ENCODE data around the gene HNRNPL. TPM values are rescaled to one million over a fixed set of nuclear protein-coding genes. Genes with fewer than 3 reads are reported as not detected.
"Not testable (repeated sequence)": the region's sequence is repeated elsewhere in the genome, so short reads cannot be mapped to it uniquely, and the experiment has no call there.

HNRNPL gene
- total RNA-seq, 8 experiments from 2014 or later = 142 to 378 (median 198) TPM

DNA sequence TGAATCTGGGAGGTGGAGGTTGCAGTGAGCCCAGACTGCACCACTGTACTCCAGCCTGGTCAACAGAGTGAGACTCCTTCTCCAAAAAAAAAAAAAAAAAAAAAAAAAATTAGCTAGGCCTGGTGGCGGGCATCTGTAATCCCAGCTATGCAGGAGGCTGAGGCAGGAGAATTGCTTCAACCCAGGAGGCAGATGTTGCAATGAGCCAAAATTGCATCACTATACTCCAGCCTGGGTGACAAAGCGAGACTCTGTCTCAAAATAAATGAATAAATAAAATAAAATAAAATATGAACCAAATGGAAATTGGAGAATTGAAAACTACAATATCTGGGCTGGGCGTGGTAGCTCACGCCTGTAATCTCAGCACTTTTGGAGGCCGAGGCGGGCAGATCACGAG lies 20.6 kb downstream of the HNRNPL start:
- H3K4me3 ChIP-seq; H3K27ac ChIP-seq; ATAC-seq (replicated peaks in 6 of 8); in situ Hi-C loops (cut with MboI; ENCODE audit: low pct_unique_long_range_greater_than_20kb in 2 of 9, low sequenced_read_pairs in 9 of 9, unreplicated experiment in 9 of 9): not testable (repeated sequence)
- 69 to 100% (median 96%) methylated on average over 1 to 7 of the region's 7 CpGs; no CpG with 5 or more reads in 1 of the 10 experiments for WGBS, 10 experiments
- peaks cover 7 to 14% of the 10 kb centered on the region in 2 donors for H3K4me1 ChIP-seq (replicated peaks in 1 of 2)

GRCh38 chr19:38826856-38827551 lies 22.8 kb downstream of the HNRNPL start:
- WGBS, 10 experiments = 40 to 100% (median 72%) methylated on average over 1 to 5 of the region's 6 CpGs; no CpG with 5 or more reads in 3 of the 10 experiments
- Histone ChIP-seq H3K27ac (no peak overlapping the region), H3K4me1 (replicated peaks in 1 of 2) (peaks cover 5 to 12% of the 10 kb centered on the region in 2 donors), H3K4me3 (no peak overlapping the region)
- in situ Hi-C loops (cut with MboI; ENCODE audit: low pct_unique_long_range_greater_than_20kb in 2 of 9, low sequenced_read_pairs in 9 of 9, unreplicated experiment in 9 of 9) = no loop called here
- ATAC-seq (replicated peaks in 6 of 8) = no peak

GRCh38 chr19:38825936-38826335 lies 23.9 kb downstream of the HNRNPL start:
- H3K4me3 ChIP-seq; H3K4me1 ChIP-seq (replicated peaks in 1 of 2); ATAC-seq (replicated peaks in 6 of 8); in situ Hi-C loops (cut with MboI; ENCODE audit: low pct_unique_long_range_greater_than_20kb in 2 of 9, low sequenced_read_pairs in 9 of 9, unreplicated experiment in 9 of 9); H3K27ac ChIP-seq: not testable (repeated sequence)
- 67 to 100% (median 95%) methylated on average over 1 to 6 of the region's 7 CpGs; no CpG with 5 or more reads in 5 of the 10 experiments for WGBS, 10 experiments

DNA sequence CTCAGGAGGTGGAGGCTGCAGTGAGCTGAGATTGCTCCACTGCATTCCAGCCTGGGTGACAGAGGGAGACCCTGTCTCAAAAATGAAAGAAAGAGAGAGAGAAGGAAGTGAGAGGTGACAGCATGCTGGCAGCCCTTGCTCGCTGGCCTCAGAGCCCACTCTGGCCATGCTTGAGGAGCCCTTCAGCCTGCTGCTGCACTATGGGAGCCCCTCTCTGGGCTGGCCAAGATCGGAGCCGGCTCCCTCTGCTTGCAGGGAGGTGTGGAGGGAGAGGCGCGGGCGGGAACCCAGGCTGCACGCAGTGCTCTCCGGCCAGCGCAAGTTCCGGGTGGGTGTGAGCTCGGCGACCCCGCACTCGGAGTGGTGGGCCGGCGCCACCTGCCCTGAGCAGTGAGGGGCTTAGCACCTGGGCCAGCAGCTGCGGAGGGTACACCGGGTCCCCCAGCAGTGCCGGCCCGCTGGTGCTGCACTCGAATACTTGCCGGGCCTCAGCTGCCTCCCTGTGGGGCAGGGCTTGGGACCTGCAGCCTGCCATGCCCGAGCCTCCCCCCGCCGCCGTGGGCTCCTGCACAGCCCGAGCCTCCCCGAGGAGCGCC lies 28.5 kb downstream of the HNRNPL start:
- ATAC-seq (replicated peaks in 6 of 8); in situ Hi-C loops (cut with MboI; ENCODE audit: low pct_unique_long_range_greater_than_20kb in 2 of 9, low sequenced_read_pairs in 9 of 9, unreplicated experiment in 9 of 9); H3K27ac ChIP-seq; H3K4me1 ChIP-seq (replicated peaks in 1 of 2); H3K4me3 ChIP-seq: not testable (repeated sequence)
- WGBS, 10 experiments = 60 to 84% methylated on average over 1 to 5 of the region's 29 CpGs; no CpG with 5 or more reads in 8 of the 10 experiments

- peak in 1 of 8 experiments; percentile 64 for ATAC-seq (replicated peaks in 6 of 8)
- no peak overlapping the region for H3K27ac ChIP-seq
Observed at GRCh38 chr19:38819231-38819920, 30.4 kb downstream of the HNRNPL start.

DNA sequence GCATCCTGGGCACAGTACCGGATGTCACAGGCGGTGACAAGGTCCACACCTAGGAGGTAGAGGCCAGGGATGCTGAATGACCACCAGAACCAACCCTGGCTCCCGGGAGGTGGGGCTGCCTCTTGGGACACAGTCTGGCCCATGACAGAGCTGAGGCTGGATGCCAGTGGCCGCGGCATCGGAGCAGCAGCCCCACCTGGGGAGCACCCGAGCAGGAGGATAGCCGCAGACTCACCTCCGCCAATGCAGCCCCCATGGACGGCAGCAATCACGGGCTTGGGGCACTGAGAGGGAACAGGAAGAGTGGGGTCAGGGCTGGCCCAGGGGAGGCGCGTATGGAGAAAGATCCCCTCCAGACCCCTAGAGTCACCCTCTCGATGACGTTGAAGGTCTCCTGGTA lies 32.7 kb downstream of the HNRNPL start:
- H3K4me3 ChIP-seq = no peak overlapping the region
- 76 to 90% (median 85%) methylated on average over 2 to 3 of the region's 15 CpGs; no CpG with 5 or more reads in 6 of the 10 experiments for WGBS, 10 experiments
- in situ Hi-C loops (cut with MboI; ENCODE audit: low pct_unique_long_range_greater_than_20kb in 2 of 9, low sequenced_read_pairs in 9 of 9, unreplicated experiment in 9 of 9) = no loop called here

More at GRCh38 chr19:38819231-38819920, 30.4 kb downstream of the HNRNPL start:
- 87 to 100% (median 95%) methylated on average over 3 to 8 of the region's 13 CpGs; no CpG with 5 or more reads in 2 of the 10 experiments for WGBS, 10 experiments
- H3K4me1 ChIP-seq (replicated peaks in 1 of 2) = peaks cover 0 to 2% of the 10 kb centered on the region in 2 donors
- H3K4me3 ChIP-seq = no peak overlapping the region
- in situ Hi-C loops (cut with MboI; ENCODE audit: low pct_unique_long_range_greater_than_20kb in 2 of 9, low sequenced_read_pairs in 9 of 9, unreplicated experiment in 9 of 9) = no loop called here

DNA sequence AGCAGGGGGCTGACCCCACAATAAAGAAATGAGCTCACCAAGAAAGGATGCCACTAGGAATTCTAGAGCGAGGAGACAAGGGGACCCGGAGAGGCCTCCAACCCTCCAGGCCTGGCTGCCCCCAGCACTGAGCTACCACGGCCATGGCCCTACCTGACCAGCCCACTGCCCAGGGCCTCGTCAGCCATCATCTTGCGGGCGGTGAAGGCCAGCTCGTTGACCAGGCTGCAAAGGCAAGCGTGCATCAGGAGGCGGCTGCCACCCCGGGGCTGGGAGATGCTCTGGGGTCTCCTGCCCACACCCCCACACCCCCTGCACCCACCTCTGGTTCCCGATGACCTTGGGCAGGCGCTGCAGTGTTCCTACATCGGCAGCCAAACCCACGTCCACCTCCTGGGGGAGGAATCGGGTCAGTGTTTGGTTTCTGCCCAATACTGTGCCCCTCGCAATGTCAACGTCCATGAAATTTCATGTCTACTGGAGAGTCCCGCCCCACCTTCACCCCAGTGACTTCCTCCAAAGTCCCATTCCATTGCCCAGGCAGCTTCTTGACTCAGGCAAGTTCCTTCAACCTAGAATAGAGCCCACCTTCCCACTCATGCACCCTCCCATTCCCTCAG lies 33.5 kb downstream of the HNRNPL start:
- ATAC-seq (replicated peaks in 6 of 8) = no peak
- in situ Hi-C loops (cut with MboI; ENCODE audit: low pct_unique_long_range_greater_than_20kb in 2 of 9, low sequenced_read_pairs in 9 of 9, unreplicated experiment in 9 of 9) = no loop called here
- no peaks in the 10 kb centered on the region for H3K4me1 ChIP-seq (replicated peaks in 1 of 2)
- H3K27ac ChIP-seq = no peak overlapping the region
- H3K4me3 ChIP-seq = no peak overlapping the region
- WGBS, 10 experiments = 53% methylated on average over 3 of the region's 18 CpGs; no CpG with 5 or more reads in 9 of the 10 experiments

More for the DNA sequence above, 32.7 kb downstream of the HNRNPL start:
- H3K27ac ChIP-seq = no peak overlapping the region
- ATAC-seq (replicated peaks in 6 of 8) = no peak
- H3K4me1 ChIP-seq (replicated peaks in 1 of 2) = no peaks in the 10 kb centered on the region

DNA sequence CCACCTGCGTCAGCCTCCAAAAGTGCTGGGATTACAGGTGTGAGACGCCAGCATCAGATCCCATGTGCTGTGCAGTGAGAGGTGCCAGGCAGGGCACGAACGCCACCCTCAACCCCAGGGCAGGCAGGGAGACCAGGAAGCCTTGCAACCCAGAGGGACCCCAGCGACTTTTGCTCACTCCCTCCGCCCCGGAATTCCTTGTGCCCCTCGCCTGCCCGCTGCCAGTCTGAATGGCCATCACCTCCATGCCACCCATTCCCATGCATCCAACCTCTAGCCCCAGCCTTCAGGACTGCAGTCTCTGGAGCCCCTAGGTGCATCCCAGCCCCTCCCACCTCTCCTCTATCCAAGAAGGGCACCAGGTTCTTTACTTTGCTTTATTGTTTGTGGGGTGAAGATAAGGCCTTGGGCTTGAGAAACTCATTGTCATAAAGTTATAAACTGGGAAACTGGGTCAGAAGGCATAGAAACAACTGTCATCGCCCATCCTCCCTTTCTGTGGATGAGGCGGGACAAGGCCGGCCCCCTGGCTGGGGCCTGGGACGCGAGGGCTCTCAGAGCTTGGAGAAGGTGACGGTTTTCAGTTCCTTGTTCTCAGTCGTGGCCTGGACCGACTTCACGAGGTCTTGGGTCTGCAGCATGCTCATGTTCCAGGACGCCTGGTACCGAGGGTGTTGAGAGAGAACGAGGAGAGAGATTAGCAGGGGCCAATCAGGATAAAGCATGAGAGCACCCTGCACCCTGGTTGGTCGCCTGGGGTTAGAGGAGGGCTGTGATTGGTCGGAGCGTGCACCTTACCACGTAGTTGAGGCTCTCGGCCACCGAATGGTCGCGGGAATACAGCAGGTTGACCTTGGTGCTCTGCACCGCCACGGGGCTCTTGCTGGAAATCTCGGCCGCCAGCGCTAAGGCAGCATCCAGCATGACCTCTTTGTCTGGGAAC lies 34.5 kb downstream of the HNRNPL start:
- in situ Hi-C loops (cut with MboI; ENCODE audit: low pct_unique_long_range_greater_than_20kb in 2 of 9, low sequenced_read_pairs in 9 of 9, unreplicated experiment in 9 of 9) = no loop called here
- ATAC-seq (replicated peaks in 6 of 8) = no peak
- H3K4me1 ChIP-seq (replicated peaks in 1 of 2) = no peaks in the 10 kb centered on the region
- H3K4me3 ChIP-seq = no peak overlapping the region
- WGBS, 10 experiments = 83 to 100% (median 96%) methylated on average over 1 to 13 of the region's 34 CpGs; no CpG with 5 or more reads in 3 of the 10 experiments
- no peak overlapping the region for H3K27ac ChIP-seq

DNA sequence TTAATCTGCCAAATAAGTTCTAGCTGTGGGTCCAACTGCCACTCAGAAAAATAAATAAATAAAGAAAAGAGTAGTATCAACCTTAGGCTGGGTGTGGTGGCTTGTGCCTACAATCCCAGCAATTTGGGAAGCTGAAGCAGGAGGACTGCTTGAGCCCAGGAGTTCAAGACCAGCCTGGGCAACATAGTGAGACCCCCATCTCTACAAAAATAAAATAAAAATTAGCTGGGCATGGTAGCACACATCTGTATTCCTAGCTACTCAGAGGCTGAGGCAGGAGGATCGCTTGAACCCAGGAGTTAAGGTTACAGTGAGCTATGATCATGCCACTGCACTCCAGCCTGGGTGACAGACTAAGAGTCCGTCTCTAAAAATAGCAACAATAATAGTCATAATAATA lies 35.9 kb downstream of the HNRNPL start:
- 33 to 95% (median 73%) methylated on average over 1 to 2 of the region's 2 CpGs; no CpG with 5 or more reads in 6 of the 10 experiments for WGBS, 10 experiments
- ATAC-seq (replicated peaks in 6 of 8); H3K4me1 ChIP-seq (replicated peaks in 1 of 2); H3K4me3 ChIP-seq; in situ Hi-C loops (cut with MboI; ENCODE audit: low pct_unique_long_range_greater_than_20kb in 2 of 9, low sequenced_read_pairs in 9 of 9, unreplicated experiment in 9 of 9); H3K27ac ChIP-seq: not testable (repeated sequence)

- ATAC-seq (replicated peaks in 6 of 8) = no peak
- H3K27ac ChIP-seq = no peak overlapping the region
- H3K4me1 ChIP-seq (replicated peaks in 1 of 2) = no peaks in the 10 kb centered on the region
- H3K4me3 ChIP-seq = no peak overlapping the region
- 73 to 100% (median 80%) methylated on average over 1 to 4 of the region's 6 CpGs; no CpG with 5 or more reads in 5 of the 10 experiments for WGBS, 10 experiments
- in situ Hi-C loops (cut with MboI; ENCODE audit: low pct_unique_long_range_greater_than_20kb in 2 of 9, low sequenced_read_pairs in 9 of 9, unreplicated experiment in 9 of 9) = no loop called here
Observed at GRCh38 chr19:38813323-38813722, 36.5 kb downstream of the HNRNPL start.

- ATAC-seq (replicated peaks in 6 of 8) = no peak
- Histone ChIP-seq H3K27ac (no peak within 1 kb of the TSS), H3K4me3 (no peak within 1 kb of the TSS), H3K4me1 (replicated peaks in 1 of 2) (no peaks in the 10 kb centered on the region)
- in situ Hi-C loops (cut with MboI; ENCODE audit: low pct_unique_long_range_greater_than_20kb in 2 of 9, low sequenced_read_pairs in 9 of 9, unreplicated experiment in 9 of 9) = no loop called here
- 80 to 100% (median 88%) methylated on average over 1 to 13 of the region's 15 CpGs; no CpG with 5 or more reads in 4 of the 10 experiments for WGBS, 10 experiments
Observed at GRCh38 chr19:38812841-38813320, 36.9 kb downstream of the HNRNPL start, which contains the start of gene LGALS4. Gene LGALS4, minus strand, starts transcription at chr19:38812945. Its CDS starts 59 bp downstream, at chr19:38812886.
